Spleen (tissue), 13 donors: ENCODE data around the gene TCEAL8. TPM values are rescaled to one million over a fixed set of nuclear protein-coding genes. Genes with fewer than 3 reads are reported as not detected.

ENCODE experiments used
- DNase-seq: peaks from one replicate; pipeline ENCODE4 v3.0.0-alpha.2; 2020
- H3K27ac ChIP-seq, 8 donors: fragments of 200-600 bp; sonication (generic) in 7 of 8; 1 replicate in 4 of 8; 2 replicates in 4 of 8; pipeline versions ENCODE4 v1.5.0 to v1.8.0; 2016 to 2021; ENCODE audit warnings: inconsistent platforms in 4 of 8, mild to moderate bottlenecking in 4 of 8, moderate library complexity in 1 of 8
- H3K27me3 ChIP-seq, 7 donors: fragments of 200-600 bp; sonication (generic) in 6 of 7; replicated peaks in 1 of 7; 1 replicate in 4 of 7; 2 replicates in 3 of 7; pipeline versions ENCODE4 v1.5.0 to v1.8.0; 2016 to 2021; ENCODE audit warnings: inconsistent platforms in 3 of 7, mild to moderate bottlenecking in 1 of 7
- H3K36me3 ChIP-seq, 6 donors: fragments of 200-600 bp; sonication (generic) in 5 of 6; 1 replicate in 4 of 6; 2 replicates in 2 of 6; pipeline versions ENCODE4 v1.5.0 to v1.8.0; 2016 to 2021; ENCODE audit warnings: inconsistent platforms in 2 of 6
- H3K4me1 ChIP-seq, 6 donors: fragments of 200-600 bp; sonication (generic) in 5 of 6; 1 replicate in 3 of 6; 2 replicates in 3 of 6; pipeline versions ENCODE4 v1.5.0 to v1.8.0; 2016 to 2021; ENCODE audit warnings: inconsistent platforms in 3 of 6
- H3K4me3 ChIP-seq, 8 donors: fragments of 200-600 bp; sonication (generic) in 7 of 8; 1 replicate in 4 of 8; 2 replicates in 4 of 8; pipeline versions ENCODE4 v1.5.0 to v1.8.0; 2016 to 2021; ENCODE audit warnings: inconsistent platforms in 4 of 8, mild to moderate bottlenecking in 4 of 8, moderate library complexity in 2 of 8
- H3K9me3 ChIP-seq, 8 donors: fragments of 200-600 bp; sonication (generic) in 7 of 8; 1 replicate in 4 of 8; 2 replicates in 4 of 8; pipeline versions ENCODE4 v1.5.0 to v1.8.0; 2016 to 2021; ENCODE audit warnings: inconsistent platforms in 4 of 8
- CTCF ChIP-seq, 11 experiments: fragments of 200-600 bp in 7 of 11; fragments of 450-650 bp in 4 of 11; sonication (generic) in 4 of 11; IDR thresholded peaks in 8 of 11; conservative IDR thresholded peaks in 3 of 11; 1 replicate in 7 of 11; 2 replicates in 4 of 11; pipeline versions ENCODE4 v1.4.0 to v1.8.0; 2016 to 2021; ENCODE audit warnings: antibody characterized with exemption in 11 of 11, inconsistent platforms in 4 of 11, mild to moderate bottlenecking in 1 of 11
- POLR2A ChIP-seq, 3 donors: fragments of 450-650 bp; IDR thresholded peaks; one replicate each; pipeline ENCODE4 v1.5.1; 2017; ENCODE audit warnings: antibody characterized with exemption in 3 of 3, mild to moderate bottlenecking in 1 of 3
- POLR2AphosphoS5 ChIP-seq, 3 donors: sonication (generic); formaldehyde crosslinking; IDR thresholded peaks; one replicate each; pipeline ENCODE4 v1.5.1; 2017; ENCODE audit warnings: antibody characterized with exemption in 3 of 3
- WGBS, 5 donors: extraction: QIAGEN DNeasy Blood & Tissue Kit in 3 of 5; methylation state at CpG; one replicate each; pipeline versions ENCODE4 v1.1.5 to v1.1.7; 2013 to 2018; 5-methylcytosine and 5-hydroxymethylcytosine counted together
- intact Hi-C: fragments of 100-400 bp; cut with DNase I; formaldehyde crosslinking; loops from one replicate; pipeline ENCODE4 v1.15.0; 2023; ENCODE audit warnings: low total_unique reads
- long read RNA-seq, 2 donors: transcript quantifications; one replicate each; lab custom pipeline, GENCODE V29; 2026
- polyA plus RNA-seq, 3 donors: library from polyadenylated mRNA; stranded (reverse); fragments of 200-250 nt; gene quantifications; one replicate each; pipeline ENCODE4 v1.2.1, GENCODE V29; 2013
- total RNA-seq, 7 donors: library from RNA; depleted of rRNA in 3 of 7; stranded (reverse); fragments of >200 nt in 3 of 7; fragmentation: NEBNext Ultra II Directional in 4 of 7; extraction: Animal tissue kit (Norgen Biotek cat#: 25700) in 4 of 7; gene quantifications; one replicate each; pipeline versions ENCODE4 v1.1.0 to v1.2.1, GENCODE V29; 2016 to 2021
- donor health status: healthy with polysubstance abuse.
- donor health status: DM: no; HTN: no; CAD: no; lungs with moderate emphysema.
- donor health status: DM: no; HTN: no; CAD: no.
- donor health status: Bipolar disorder and iron deficiency.
- donor health status: healthy.
- donor health status: DM: no; HTN: no; CAD: no.
- donor health status: DM: yes; HTN: yes; CAD: no.

TCEAL8 gene
- total RNA-seq, result 10 to 100 TPM; 26.9 to 61.0 (median 43.4) TPM
- polyA plus RNA-seq, result 10 to 100 TPM; 43.3 to 64.8 (median 58.1) TPM
- long read RNA-seq, donor 1, transcript TCEAL8-201 (2 exons, 1,131 nt), result minor isoform, 16 of 51 reads
- long read RNA-seq, donor 1, transcript TCEAL8-202 (3 exons, 1,222 nt), result major isoform, 35 of 51 reads
- long read RNA-seq, donor 1, partial matches to known transcripts, result 0 of 51 reads
- long read RNA-seq, donor 1, other reads (novel, unspliced or antisense), result 0 of 51 reads
- long read RNA-seq, donor 2, transcript TCEAL8-202 (3 exons, 1,222 nt), result major isoform, 29 of 46 reads
- long read RNA-seq, donor 2, transcript TCEAL8-201 (2 exons, 1,131 nt), result minor isoform, 12 of 46 reads
- long read RNA-seq, donor 2, partial matches to known transcripts, result 5 of 46 reads
- long read RNA-seq, donor 2, other reads (novel, unspliced or antisense), result 0 of 46 reads

- WGBS, 5 donors, result 1 to 37% (median 1%) methylated on average over 20 to 22 of the region's 22 CpGs
- TF ChIP-seq CTCF (IDR thresholded peaks at IDR 0.05 in 8 of 11, conservative IDR thresholded peaks at IDR 0.05 in 3 of 11), result no peak
- TF ChIP-seq POLR2AphosphoS5 (IDR thresholded peaks at IDR 0.05), result peak; percentile 29 to 81 (median 79)
- TF ChIP-seq POLR2A (IDR thresholded peaks at IDR 0.05), result peak in 1 of 3 donors; percentile 18
- H3K4me3 ChIP-seq, result peak within 1 kb of the TSS; percentile 44 to 81 (median 56)
- DNase-seq, result peak; percentile 93
- H3K4me1 ChIP-seq, result peaks cover 0 to 16% (median 8%) of the 10 kb centered on the region in 6 donors
- H3K36me3 ChIP-seq, result peaks cover 0 to 8% (median 0%) of the 10 kb centered on the region in 6 donors
- intact Hi-C loops, result no loop called here
- H3K9me3 ChIP-seq, result no peaks in the 10 kb centered on the region
- H3K27ac ChIP-seq, result peak within 1 kb of the TSS; percentile 48 to 86 (median 85)
- peaks cover 0 to 4% (median 0%) of the 10 kb centered on the region in 7 donors for H3K27me3 ChIP-seq
These were observed at the start of gene TCEAL8 for GRCh38 chrX:103254921-103255493. Gene TCEAL8 (minus strand): TSS chrX:103255155. CDS start chrX:103253979, 1,176 bp downstream.

GRCh38 chrX:103304705-103305104 lies 49.8 kb upstream of the TCEAL8 start:
- intact Hi-C loops, result no loop called here
- Histone ChIP-seq H3K4me1 (no peaks in the 10 kb centered on the region), H3K36me3 (no peaks in the 10 kb centered on the region), H3K9me3 (no peaks in the 10 kb centered on the region), H3K4me3 (no peak overlapping the region), H3K27ac (no peak overlapping the region), H3K27me3 (no peaks in the 10 kb centered on the region)
- DNase-seq, result no peak
- no peak for TF ChIP-seq CTCF (IDR thresholded peaks at IDR 0.05 in 8 of 11, conservative IDR thresholded peaks at IDR 0.05 in 3 of 11)
- no peak for TF ChIP-seq POLR2AphosphoS5 (IDR thresholded peaks at IDR 0.05)
- no peak for TF ChIP-seq POLR2A (IDR thresholded peaks at IDR 0.05)

- intact Hi-C loops, result no loop called here
- TF ChIP-seq POLR2AphosphoS5 (IDR thresholded peaks at IDR 0.05) (no peak), POLR2A (IDR thresholded peaks at IDR 0.05) (no peak), CTCF (IDR thresholded peaks at IDR 0.05 in 8 of 11, conservative IDR thresholded peaks at IDR 0.05 in 3 of 11) (no peak)
- H3K4me1 ChIP-seq, result no peaks in the 10 kb centered on the region
- H3K36me3 ChIP-seq, result no peaks in the 10 kb centered on the region
- DNase-seq, result no peak
- H3K4me3 ChIP-seq, result no peak overlapping the region
- H3K27ac ChIP-seq, result no peak overlapping the region
- peaks cover 0 to 21% (median 3%) of the 10 kb centered on the region in 8 donors for H3K9me3 ChIP-seq
- WGBS, 5 donors, result 79 to 100% (median 86%) methylated on average over 1 to 2 of the region's 2 CpGs
- no peaks in the 10 kb centered on the region for H3K27me3 ChIP-seq
These were observed 38.2 kb upstream of the TCEAL8 start for GRCh38 chrX:103293118-103293517.

GRCh38 chrX:103279624-103280023 lies 24.7 kb upstream of the TCEAL8 start:
- Histone ChIP-seq H3K27ac (no peak overlapping the region), H3K4me1 (peaks cover 0 to 5% (median 0%) of the 10 kb centered on the region in 6 donors), H3K36me3 (no peaks in the 10 kb centered on the region), H3K9me3 (no peaks in the 10 kb centered on the region), H3K4me3 (no peak overlapping the region), H3K27me3 (peaks cover 0 to 61% (median 11%) of the 10 kb centered on the region in 7 donors)
- no peak for TF ChIP-seq CTCF (IDR thresholded peaks at IDR 0.05 in 8 of 11, conservative IDR thresholded peaks at IDR 0.05 in 3 of 11)
- TF ChIP-seq POLR2AphosphoS5 (IDR thresholded peaks at IDR 0.05), result no peak
- no peak for TF ChIP-seq POLR2A (IDR thresholded peaks at IDR 0.05)
- intact Hi-C loops, result no loop called here
- no peak for DNase-seq
- WGBS, 5 donors, result 56 to 100% (median 89%) methylated on average over 1 of the region's 1 CpG
